Thoracic aorta (tissue), 2 donors: ENCODE data around the gene DIS3L2. TPM values are rescaled to one million over a fixed set of nuclear protein-coding genes. Genes with fewer than 3 reads are reported as not detected.

Experiments used
- ATAC-seq: fragments of 150-250 bp; one replicate; pipeline ENCODE4 v1.8.0; 2017; ENCODE audit warnings: low read depth; ENCODE audit not compliant: insufficient number of reproducible peaks, low FRiP score
- DNase-seq: peaks from one replicate; pipeline ENCODE4 v3.0.0-alpha.2; 2020; ENCODE audit warnings: low spot score
- H3K27ac ChIP-seq, 2 donors: fragments of 200-600 bp; sonication (generic); 1 replicate in 1 of 2; 2 replicates in 1 of 2; pipeline ENCODE4 v1.5.1; 2016; ENCODE audit warnings: mild to moderate bottlenecking in 2 of 2, moderate library complexity in 2 of 2
- H3K27me3 ChIP-seq: fragments of 200-600 bp; sonication (generic); replicated peaks from 2 replicates; pipeline ENCODE4 v1.6.0; 2016; ENCODE audit warnings: mild to moderate bottlenecking; ENCODE audit not compliant: insufficient read depth
- H3K36me3 ChIP-seq: fragments of 200-600 bp; sonication (generic); one replicate; pipeline ENCODE4 v1.5.1; 2016
- H3K4me1 ChIP-seq, 2 donors: fragments of 200-600 bp; sonication (generic); 1 replicate in 1 of 2; 2 replicates in 1 of 2; pipeline versions ENCODE4 v1.5.1 to v1.6.0; 2016; ENCODE audit warnings: low read depth in 2 of 2, mild to moderate bottlenecking in 1 of 2; ENCODE audit not compliant: control insufficient read depth in 1 of 2
- H3K4me3 ChIP-seq: fragments of 200-600 bp; sonication (generic); 2 replicates; pipeline ENCODE4 v1.5.1; 2016; ENCODE audit warnings: mild to moderate bottlenecking
- H3K9me3 ChIP-seq: fragments of 200-600 bp; sonication (generic); 2 replicates; pipeline ENCODE4 v1.5.1; 2016
- CTCF ChIP-seq: fragments of 200-600 bp; sonication (generic); IDR thresholded peaks from one replicate; pipeline ENCODE4 v1.5.1; 2019; ENCODE audit warnings: antibody characterized with exemption
- total RNA-seq, 2 donors: library from RNA; depleted of rRNA; stranded (reverse); fragments of >200 nt; gene quantifications; one replicate each; pipeline versions ENCODE4 v1.1.0 to v1.2.3, GENCODE V29; 2016

The DIS3L2 gene
- total RNA-seq, 2 donors from 2014 or later = 26.4 to 32.5 TPM

- no peak for DNase-seq
These were observed 168.0 kb downstream of the DIS3L2 start for GRCh38 chr2:232129483-232129882.

GRCh38 chr2:232132181-232132580 is 170.7 kb downstream of the DIS3L2 start:
- Histone ChIP-seq H3K36me3 (no peaks in the 10 kb centered on the region), H3K4me3 (no peak overlapping the region), H3K9me3 (no peaks in the 10 kb centered on the region), H3K4me1 (peaks cover 4 to 8% of the 10 kb centered on the region in 2 donors), H3K27me3 (no peaks in the 10 kb centered on the region), H3K27ac (no peak overlapping the region)
- ATAC-seq = no peak
- no peak for TF ChIP-seq CTCF
- DNase-seq = no peak

More at GRCh38 chr2:232129483-232129882, 168.0 kb downstream of the DIS3L2 start:
- H3K36me3 ChIP-seq = no peaks in the 10 kb centered on the region
- ATAC-seq = no peak
- no peaks in the 10 kb centered on the region for H3K27me3 ChIP-seq
- no peaks in the 10 kb centered on the region for H3K9me3 ChIP-seq
- no peak overlapping the region for H3K27ac ChIP-seq
- H3K4me3 ChIP-seq = no peak overlapping the region
- no peak for TF ChIP-seq CTCF
- peaks cover 4 to 8% of the 10 kb centered on the region in 2 donors for H3K4me1 ChIP-seq

- no peaks in the 10 kb centered on the region for H3K9me3 ChIP-seq
- DNase-seq (no peak), ATAC-seq (no peak)
- H3K27ac ChIP-seq = no peak overlapping the region
- H3K4me3 ChIP-seq = no peak overlapping the region
- H3K36me3 ChIP-seq = no peaks in the 10 kb centered on the region
- H3K4me1 ChIP-seq = peaks cover 4 to 8% of the 10 kb centered on the region in 2 donors
- no peak for TF ChIP-seq CTCF
- H3K27me3 ChIP-seq = no peaks in the 10 kb centered on the region
These were observed 171.6 kb downstream of the DIS3L2 start for GRCh38 chr2:232133078-232133477.

- Histone ChIP-seq H3K36me3 (no peaks in the 10 kb centered on the region), H3K4me3 (no peak overlapping the region), H3K9me3 (no peaks in the 10 kb centered on the region), H3K27me3 (no peaks in the 10 kb centered on the region), H3K4me1 (no peaks in the 10 kb centered on the region), H3K27ac (no peak overlapping the region)
- DNase-seq = no peak
- no peak for ATAC-seq
- TF ChIP-seq CTCF = no peak
These were observed 173.4 kb downstream of the DIS3L2 start for GRCh38 chr2:232134939-232135338.

- H3K27ac ChIP-seq = no peak overlapping the region
- no peak for TF ChIP-seq CTCF
- no peaks in the 10 kb centered on the region for H3K9me3 ChIP-seq
- no peaks in the 10 kb centered on the region for H3K36me3 ChIP-seq
- DNase-seq (no peak), ATAC-seq (no peak)
- no peaks in the 10 kb centered on the region for H3K27me3 ChIP-seq
- H3K4me1 ChIP-seq = no peaks in the 10 kb centered on the region
- no peak overlapping the region for H3K4me3 ChIP-seq
These were observed 176.0 kb downstream of the DIS3L2 start for GRCh38 chr2:232137356-232138147.
